GM12865 (cell line): ENCODE results near the gene AATF.

Experiments used
- DNase-seq: peaks from one replicate; pipeline ENCODE4 v3.0.0; 2010; ENCODE audit warnings: low read depth
- H3K4me3 ChIP-seq: 2 replicates; pipeline ENCODE4 v1.5.1; 2011; ENCODE audit warnings: mild to moderate bottlenecking, low read depth, low read length, control low read depth
- TF ChIP-seq, protein P1 (sequence below): IDR thresholded peaks from 2 replicates; pipeline ENCODE4 v1.5.1; 2011; ENCODE audit warnings: low read length, control low read depth, low read depth, inconsistent platforms; ENCODE audit not compliant: insufficient read depth; ENCODE audit errors: missing control alignments

AATF gene, protein sequence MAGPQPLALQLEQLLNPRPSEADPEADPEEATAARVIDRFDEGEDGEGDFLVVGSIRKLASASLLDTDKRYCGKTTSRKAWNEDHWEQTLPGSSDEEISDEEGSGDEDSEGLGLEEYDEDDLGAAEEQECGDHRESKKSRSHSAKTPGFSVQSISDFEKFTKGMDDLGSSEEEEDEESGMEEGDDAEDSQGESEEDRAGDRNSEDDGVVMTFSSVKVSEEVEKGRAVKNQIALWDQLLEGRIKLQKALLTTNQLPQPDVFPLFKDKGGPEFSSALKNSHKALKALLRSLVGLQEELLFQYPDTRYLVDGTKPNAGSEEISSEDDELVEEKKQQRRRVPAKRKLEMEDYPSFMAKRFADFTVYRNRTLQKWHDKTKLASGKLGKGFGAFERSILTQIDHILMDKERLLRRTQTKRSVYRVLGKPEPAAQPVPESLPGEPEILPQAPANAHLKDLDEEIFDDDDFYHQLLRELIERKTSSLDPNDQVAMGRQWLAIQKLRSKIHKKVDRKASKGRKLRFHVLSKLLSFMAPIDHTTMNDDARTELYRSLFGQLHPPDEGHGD

DNA sequence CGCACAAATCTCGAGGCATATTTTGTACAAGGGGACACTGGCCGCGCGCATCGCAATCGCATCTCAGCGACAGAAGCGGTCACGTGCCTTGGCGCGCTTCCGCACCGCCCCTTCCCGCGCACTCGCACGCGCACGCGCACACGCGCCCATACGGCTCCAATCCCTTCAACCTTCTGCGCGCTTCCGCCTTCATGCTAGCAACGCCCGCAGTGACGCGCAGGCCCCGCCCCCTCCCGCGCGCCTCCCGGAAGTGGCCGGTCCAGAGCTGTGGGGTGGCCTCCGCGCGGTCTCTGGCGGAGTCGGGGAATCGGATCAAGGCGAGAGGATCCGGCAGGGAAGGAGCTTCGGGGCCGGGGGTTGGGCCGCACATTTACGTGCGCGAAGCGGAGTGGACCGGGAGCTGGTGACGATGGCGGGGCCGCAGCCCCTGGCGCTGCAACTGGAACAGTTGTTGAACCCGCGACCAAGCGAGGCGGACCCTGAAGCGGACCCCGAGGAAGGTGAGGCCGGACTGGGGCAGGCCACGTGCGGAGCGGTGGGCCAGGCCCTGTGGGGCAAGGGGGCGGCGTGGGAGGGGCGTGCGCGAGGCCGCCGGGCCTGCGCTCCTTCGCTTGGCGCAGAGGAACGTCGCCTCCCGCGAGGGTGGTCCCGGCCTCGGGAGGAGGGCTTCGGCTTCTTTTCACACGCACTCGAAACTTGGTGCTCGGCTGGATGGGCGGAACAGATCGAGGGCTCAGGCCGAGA lies at the start of gene AATF:
TSS of gene AATF (plus strand) at position 238 of the 744 bp plus-strand sequence. CDS start at position 410, 172 bp downstream.
- DNase-seq: peak; percentile 98
- peak within 1 kb of the TSS; percentile 92 for H3K4me3 ChIP-seq
- TF ChIP-seq, protein P1, sequence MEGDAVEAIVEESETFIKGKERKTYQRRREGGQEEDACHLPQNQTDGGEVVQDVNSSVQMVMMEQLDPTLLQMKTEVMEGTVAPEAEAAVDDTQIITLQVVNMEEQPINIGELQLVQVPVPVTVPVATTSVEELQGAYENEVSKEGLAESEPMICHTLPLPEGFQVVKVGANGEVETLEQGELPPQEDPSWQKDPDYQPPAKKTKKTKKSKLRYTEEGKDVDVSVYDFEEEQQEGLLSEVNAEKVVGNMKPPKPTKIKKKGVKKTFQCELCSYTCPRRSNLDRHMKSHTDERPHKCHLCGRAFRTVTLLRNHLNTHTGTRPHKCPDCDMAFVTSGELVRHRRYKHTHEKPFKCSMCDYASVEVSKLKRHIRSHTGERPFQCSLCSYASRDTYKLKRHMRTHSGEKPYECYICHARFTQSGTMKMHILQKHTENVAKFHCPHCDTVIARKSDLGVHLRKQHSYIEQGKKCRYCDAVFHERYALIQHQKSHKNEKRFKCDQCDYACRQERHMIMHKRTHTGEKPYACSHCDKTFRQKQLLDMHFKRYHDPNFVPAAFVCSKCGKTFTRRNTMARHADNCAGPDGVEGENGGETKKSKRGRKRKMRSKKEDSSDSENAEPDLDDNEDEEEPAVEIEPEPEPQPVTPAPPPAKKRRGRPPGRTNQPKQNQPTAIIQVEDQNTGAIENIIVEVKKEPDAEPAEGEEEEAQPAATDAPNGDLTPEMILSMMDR: no peak

DNA sequence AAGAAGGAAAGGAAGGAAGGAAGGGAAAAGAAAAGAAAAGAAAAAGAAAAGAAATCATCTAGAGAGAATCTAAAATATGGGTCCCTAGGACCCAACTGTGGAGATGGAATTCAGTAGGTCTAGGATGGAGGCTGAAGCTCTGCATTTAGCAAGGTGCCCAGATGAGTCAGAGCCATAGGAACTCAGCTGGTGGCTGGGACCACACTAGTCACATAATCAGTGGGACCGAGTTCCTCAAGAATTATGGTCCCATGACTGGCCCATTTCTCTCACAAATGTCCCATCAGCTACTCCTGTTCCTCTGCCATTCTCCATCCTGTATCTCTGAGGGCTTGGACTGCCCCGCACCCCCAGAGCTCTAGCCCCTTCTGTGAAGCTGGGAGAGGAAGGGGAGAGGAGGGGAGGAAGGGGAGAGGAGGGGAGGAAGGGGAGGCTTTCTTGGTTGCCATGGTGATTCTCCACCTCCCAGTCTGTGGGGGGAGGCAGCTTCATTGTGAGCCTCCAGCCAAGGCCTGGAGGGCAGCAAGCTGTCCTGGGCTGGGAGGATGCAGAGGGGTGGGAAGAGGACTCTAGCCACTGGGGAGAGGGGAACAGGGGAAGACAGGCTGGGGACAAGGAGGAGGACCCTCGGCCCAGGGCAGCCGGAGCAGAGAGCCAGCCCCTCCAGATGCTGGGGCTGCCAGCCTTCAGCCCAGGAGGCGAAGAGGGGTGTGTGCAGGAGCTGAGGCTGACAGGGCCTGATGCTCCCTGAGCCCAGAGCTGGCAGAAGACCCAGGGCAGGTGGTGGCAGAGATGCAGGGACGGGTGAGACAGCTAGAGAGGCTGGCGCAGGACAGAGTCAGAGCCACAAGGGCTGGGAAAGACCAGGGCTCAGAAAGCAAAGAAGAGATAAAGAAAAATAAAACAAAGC lies 49.2 kb upstream of the AATF start:
- TF ChIP-seq, protein P1: no peak
- H3K4me3 ChIP-seq: no peak overlapping the region
- no peak for DNase-seq

DNA sequence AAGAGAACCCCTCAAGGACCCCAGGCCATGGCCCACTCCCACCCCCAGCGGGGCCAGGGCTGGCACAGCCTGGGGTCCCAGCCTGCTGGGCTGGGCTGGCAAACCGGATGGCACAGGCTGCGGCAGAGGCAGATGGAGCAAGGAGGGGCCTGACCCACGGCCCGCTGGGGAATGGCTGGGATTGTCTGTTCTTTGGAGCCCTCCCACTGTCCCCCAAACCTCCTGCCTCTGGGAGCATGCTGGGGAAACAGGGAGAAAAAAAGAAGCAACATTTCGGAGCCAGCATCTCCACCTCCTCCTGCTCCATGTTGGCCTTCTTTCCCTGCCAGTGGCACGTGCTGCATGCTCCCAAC lies 48.6 kb upstream of the AATF start:
- no peak for DNase-seq
- H3K4me3 ChIP-seq: no peak overlapping the region
- TF ChIP-seq, protein P1: no peak

DNA sequence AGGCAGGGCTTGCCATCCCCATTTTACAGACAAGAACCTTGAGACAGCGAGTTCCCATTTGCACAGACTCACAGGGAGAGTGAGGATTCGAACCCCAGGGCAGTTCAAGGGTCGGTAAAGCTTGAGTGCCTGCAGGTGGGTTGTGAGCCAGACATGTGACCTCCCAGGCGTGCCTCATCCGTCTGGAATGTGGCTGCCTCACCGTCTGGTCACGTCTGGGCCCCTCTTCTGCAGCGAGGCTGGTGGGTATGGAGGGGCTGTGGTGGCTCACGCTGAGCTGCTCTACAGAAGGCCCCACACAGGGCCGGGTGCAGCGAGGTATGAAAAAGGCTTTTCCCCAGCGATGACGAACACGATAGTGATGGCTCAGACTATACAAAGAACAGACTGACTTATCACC lies 47.2 kb upstream of the AATF start:
- DNase-seq: no peak
- no peak overlapping the region for H3K4me3 ChIP-seq
- TF ChIP-seq, protein P1: no peak

DNA sequence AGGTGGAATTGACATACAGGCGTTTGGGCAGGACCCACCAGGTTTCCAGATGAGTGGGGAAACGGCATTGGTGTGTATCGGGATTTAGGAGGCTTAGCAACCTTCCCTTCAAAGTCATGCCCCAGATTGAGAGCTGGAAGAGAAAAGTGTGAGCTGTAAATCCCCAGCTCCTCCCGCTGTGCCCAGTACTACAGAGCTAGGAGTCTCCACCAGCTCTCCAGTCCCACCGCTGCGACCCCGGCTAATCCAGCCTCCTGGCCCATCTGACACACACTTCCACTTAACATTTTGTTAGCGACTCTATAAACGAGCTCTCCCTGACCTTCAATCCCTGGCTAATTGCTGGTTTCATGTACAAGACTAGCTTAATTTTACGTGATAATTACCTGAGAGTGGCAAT lies 41.3 kb upstream of the AATF start:
- TF ChIP-seq, protein P1: no peak
- no peak for DNase-seq
- no peak overlapping the region for H3K4me3 ChIP-seq

DNA sequence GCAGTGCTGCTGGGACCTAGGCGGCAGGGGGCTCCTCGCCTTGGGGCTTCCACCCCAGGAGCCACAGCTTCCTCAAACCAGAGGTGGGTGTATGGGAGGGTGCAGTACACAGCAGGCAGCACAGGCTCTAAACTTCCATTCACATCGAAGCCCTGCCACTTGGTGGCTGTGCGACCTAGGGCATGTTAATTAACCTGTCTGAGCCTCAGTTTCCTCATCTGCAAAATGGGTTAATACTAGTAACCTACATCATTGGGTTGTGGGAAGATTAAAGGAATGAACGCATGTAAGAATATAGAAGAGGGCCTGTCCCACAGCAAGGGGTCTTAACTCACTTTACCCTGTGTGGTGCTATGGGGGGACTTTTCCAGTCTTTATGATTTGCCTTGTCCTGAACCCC lies 38.2 kb upstream of the AATF start:
- TF ChIP-seq, protein P1: no peak
- no peak overlapping the region for H3K4me3 ChIP-seq
- DNase-seq: no peak
